Stimulated activated CD8-positive, alpha-beta memory T cell treated with anti-CD3 and anti-CD28 coated beads, Interleukin-12 subunit alpha, Interleukin-12 subunit beta, amount 100 ng/mL, for 24 hours (primary cell): Measurements from ENCODE around the gene CFL2.

Experiments used
- DNase-seq: peaks from one replicate; pipeline ENCODE4 v3.0.0-alpha.2; 2020; ENCODE audit errors: extremely low read depth

The CFL2 gene

GRCh38 chr14:34676516-34677211 lies 37.7 kb downstream of the CFL2 start:
- no peak for DNase-seq

GRCh38 chr14:34673702-34674101 lies 40.7 kb downstream of the CFL2 start:
- DNase-seq = no peak

- no peak for DNase-seq
Measured at GRCh38 chr14:34671716-34672115, 42.7 kb downstream of the CFL2 start.

GRCh38 chr14:34668111-34668510 lies 46.3 kb downstream of the CFL2 start:
- no peak for DNase-seq

- DNase-seq = no peak
Measured at GRCh38 chr14:34667007-34667406, 47.4 kb downstream of the CFL2 start.

- DNase-seq = no peak
Measured at GRCh38 chr14:34665785-34666435, 48.5 kb downstream of the CFL2 start.

GRCh38 chr14:34662561-34663088 lies 51.8 kb downstream of the CFL2 start:
- no peak for DNase-seq

- no peak for DNase-seq
Measured at GRCh38 chr14:34660796-34661195, 53.6 kb downstream of the CFL2 start.
